HepG2 (cell line): Measurements from ENCODE around the gene HAGH. TPM values are rescaled to one million over a fixed set of nuclear protein-coding genes. Genes with fewer than 3 reads are reported as not detected.

Source experiments
- CEBPG ChIP-seq: IDR thresholded peaks from 2 replicates; pipeline ENCODE4 v1.6.1; 2016
- ETV6 ChIP-seq: sonication (generic); formaldehyde crosslinking; conservative IDR thresholded peaks from 2 replicates; pipeline ENCODE4 v1.4.0; 2020; ENCODE audit warnings: missing genetic modification reagents
- FLYWCH1 ChIP-seq: sonication (generic); formaldehyde crosslinking; IDR thresholded peaks from 2 replicates; pipeline ENCODE4 v1.8.1; 2023; ENCODE audit warnings: mild to moderate bottlenecking, missing genetic modification reagents
- FOXC1 ChIP-seq: sonication (generic); formaldehyde crosslinking; IDR thresholded peaks from 2 replicates; pipeline ENCODE4 v1.8.0; 2022; ENCODE audit warnings: mild to moderate bottlenecking, missing genetic modification reagents, borderline replicate concordance
- HDAC6 ChIP-seq: fragments of 200-600 bp; sonication (generic); IDR thresholded peaks from 2 replicates; pipeline ENCODE4 v1.7.0; 2017; ENCODE audit warnings: mild to moderate bottlenecking, antibody characterized with exemption, low read length, low read depth
- KAT2B ChIP-seq: fragments of 150-350 bp; IDR thresholded peaks from 2 replicates; pipeline ENCODE4 v1.6.1; 2014; ENCODE audit warnings: low read depth, low read length, borderline replicate concordance
- NAIF1 ChIP-seq: sonication (generic); formaldehyde crosslinking; IDR thresholded peaks from 2 replicates; pipeline ENCODE4 v1.5.0; 2020; ENCODE audit warnings: mild to moderate bottlenecking, missing genetic modification reagents, borderline replicate concordance
- NR2F2 ChIP-seq: IDR thresholded peaks from 2 replicates; pipeline ENCODE4 v1.6.1; 2012; ENCODE audit warnings: low read depth, inconsistent platforms, borderline replicate concordance
- PHB2 ChIP-seq: fragments of 450-650 bp; IDR thresholded peaks from 2 replicates; pipeline ENCODE4 v1.6.1; 2018; ENCODE audit not compliant: partially characterized antibody
- PREB ChIP-seq: sonication (generic); formaldehyde crosslinking; IDR thresholded peaks from 2 replicates; pipeline ENCODE4 v1.4.0; 2020; ENCODE audit warnings: missing genetic modification reagents
- SMARCE1 ChIP-seq: fragments of 450-650 bp; IDR thresholded peaks from 2 replicates; pipeline ENCODE4 v1.6.1; 2017; ENCODE audit warnings: borderline replicate concordance
- STAG1 ChIP-seq: sonication (generic); formaldehyde crosslinking; IDR thresholded peaks from 2 replicates; pipeline ENCODE4 v1.4.0; 2020; ENCODE audit warnings: missing genetic modification reagents
- TARDBP ChIP-seq: sonication (generic); formaldehyde crosslinking; IDR thresholded peaks from 2 replicates; pipeline ENCODE4 v1.8.0; 2022; ENCODE audit warnings: mild to moderate bottlenecking, missing genetic modification reagents
- ZBTB7B ChIP-seq: sonication (generic); formaldehyde crosslinking; IDR thresholded peaks from 2 replicates; pipeline ENCODE4 v1.4.0; 2020; ENCODE audit warnings: missing genetic modification reagents
- ZHX2 ChIP-seq, 2 experiments: sonication (generic) in 1 of 2; formaldehyde crosslinking in 1 of 2; IDR thresholded peaks; 2 replicates each; pipeline versions ENCODE4 v1.6.1 to v1.9.0; 2014 to 2022; ENCODE audit warnings: antibody characterized with exemption in 1 of 2, borderline replicate concordance in 1 of 2, inconsistent platforms in 1 of 2, low read depth in 1 of 2, missing genetic modification reagents in 1 of 2
- ZNF510 ChIP-seq: sonication (generic); formaldehyde crosslinking; IDR thresholded peaks from 2 replicates; pipeline ENCODE4 v1.4.0; 2020; ENCODE audit warnings: low read depth, mild to moderate bottlenecking, missing genetic modification reagents
- ZNF567 ChIP-seq: sonication (generic); formaldehyde crosslinking; IDR thresholded peaks from 2 replicates; pipeline ENCODE4 v1.8.1; 2023; ENCODE audit warnings: mild to moderate bottlenecking, missing genetic modification reagents, borderline replicate concordance
- ZNF749 ChIP-seq: sonication (generic); formaldehyde crosslinking; IDR thresholded peaks from 2 replicates; pipeline ENCODE4 v1.8.0; 2022; ENCODE audit warnings: mild to moderate bottlenecking, missing genetic modification reagents, moderate library complexity, borderline replicate concordance
- ZNF891 ChIP-seq: sonication (generic); formaldehyde crosslinking; IDR thresholded peaks from 2 replicates; pipeline ENCODE4 v1.5.0; 2020; ENCODE audit warnings: mild to moderate bottlenecking, missing genetic modification reagents
- polyA plus RNA-seq, 8 experiments: library from polyadenylated mRNA; depleted of rRNA in 3 of 8; stranded (reverse) in 7 of 8; unstranded in 1 of 8; fragments of >200 nt; fragmentation: Illumina TruSeq in 4 of 8; extraction: Trizol in 4 of 8; gene quantifications; 2 replicates each; pipeline versions ENCODE4 v1.2.1 to v1.2.3, GENCODE V29; 2011 to 2016; ENCODE audit warnings: low read depth in 4 of 8, missing spikeins in 1 of 8, mixed read lengths in 1 of 8; ENCODE audit not compliant: insufficient read depth in 1 of 8
- total RNA-seq, 5 experiments: library from RNA; depleted of rRNA; stranded (reverse); fragments of >200 nt; fragmentation: Illumina TruSeq; extraction: Trizol; gene quantifications; 2 replicates each; pipeline ENCODE4 v1.2.3, GENCODE V29; 2016; ENCODE audit warnings: low read depth in 1 of 5
- TF ChIP-seq, protein P1 (sequence below): sonication (generic); formaldehyde crosslinking; IDR thresholded peaks from 2 replicates; pipeline ENCODE4 v1.8.1; 2023; ENCODE audit warnings: mild to moderate bottlenecking, missing genetic modification reagents
- TF ChIP-seq, protein P2 (sequence below): sonication (generic); formaldehyde crosslinking; IDR thresholded peaks from 2 replicates; pipeline ENCODE4 v1.4.0; 2020; ENCODE audit warnings: missing genetic modification reagents

The HAGH gene
- total and polyA plus RNA-seq, 2 of the 13 experiments (the other 11 are each of a cell fraction or from before 2014, with no cell fraction given): 70.4 to 95.4 TPM

GRCh38 chr16:1812732-1813163 is 13.9 kb downstream of the HAGH start (continued):
- TF ChIP-seq CEBPG (CRISPR knock-in tag): 0 out of 2 replicates have a peak, but pooled peaks have one; percentile 19
- TF ChIP-seq TARDBP (CRISPR knock-in tag): no peak
- no peak for TF ChIP-seq ZNF510 (CRISPR knock-in tag)
- 0 out of 2 replicates have a peak, but pooled peaks have one; percentile 37 for TF ChIP-seq ZNF891 (CRISPR knock-in tag)
- TF ChIP-seq STAG1: peak; percentile 88
- no peak for TF ChIP-seq ZNF567 (CRISPR knock-in tag)
- TF ChIP-seq ZNF749 (CRISPR knock-in tag): no peak
- TF ChIP-seq PHB2: no peak
- TF ChIP-seq, protein P1, sequence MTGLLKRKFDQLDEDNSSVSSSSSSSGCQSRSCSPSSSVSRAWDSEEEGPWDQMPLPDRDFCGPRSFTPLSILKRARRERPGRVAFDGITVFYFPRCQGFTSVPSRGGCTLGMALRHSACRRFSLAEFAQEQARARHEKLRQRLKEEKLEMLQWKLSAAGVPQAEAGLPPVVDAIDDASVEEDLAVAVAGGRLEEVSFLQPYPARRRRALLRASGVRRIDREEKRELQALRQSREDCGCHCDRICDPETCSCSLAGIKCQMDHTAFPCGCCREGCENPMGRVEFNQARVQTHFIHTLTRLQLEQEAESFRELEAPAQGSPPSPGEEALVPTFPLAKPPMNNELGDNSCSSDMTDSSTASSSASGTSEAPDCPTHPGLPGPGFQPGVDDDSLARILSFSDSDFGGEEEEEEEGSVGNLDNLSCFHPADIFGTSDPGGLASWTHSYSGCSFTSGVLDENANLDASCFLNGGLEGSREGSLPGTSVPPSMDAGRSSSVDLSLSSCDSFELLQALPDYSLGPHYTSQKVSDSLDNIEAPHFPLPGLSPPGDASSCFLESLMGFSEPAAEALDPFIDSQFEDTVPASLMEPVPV (CRISPR knock-in tag): no peak
- TF ChIP-seq ZBTB7B (CRISPR knock-in tag): no peak
- no peak for TF ChIP-seq FOXC1 (CRISPR knock-in tag)
- TF ChIP-seq KAT2B: no peak
- TF ChIP-seq PREB (CRISPR knock-in tag): no peak
- no peak for TF ChIP-seq ETV6
- no peak for TF ChIP-seq SMARCE1
- no peak for TF ChIP-seq NAIF1
- TF ChIP-seq ZHX2 (IDR thresholded peaks at IDR 0.05; ENCODE audit: low read depth): no peak
- no peak for TF ChIP-seq ZHX2 (CRISPR knock-in tag; IDR thresholded peaks at IDR 0.05; ENCODE audit: borderline replicate concordance)
- no peak for TF ChIP-seq NR2F2
- TF ChIP-seq, protein P2, sequence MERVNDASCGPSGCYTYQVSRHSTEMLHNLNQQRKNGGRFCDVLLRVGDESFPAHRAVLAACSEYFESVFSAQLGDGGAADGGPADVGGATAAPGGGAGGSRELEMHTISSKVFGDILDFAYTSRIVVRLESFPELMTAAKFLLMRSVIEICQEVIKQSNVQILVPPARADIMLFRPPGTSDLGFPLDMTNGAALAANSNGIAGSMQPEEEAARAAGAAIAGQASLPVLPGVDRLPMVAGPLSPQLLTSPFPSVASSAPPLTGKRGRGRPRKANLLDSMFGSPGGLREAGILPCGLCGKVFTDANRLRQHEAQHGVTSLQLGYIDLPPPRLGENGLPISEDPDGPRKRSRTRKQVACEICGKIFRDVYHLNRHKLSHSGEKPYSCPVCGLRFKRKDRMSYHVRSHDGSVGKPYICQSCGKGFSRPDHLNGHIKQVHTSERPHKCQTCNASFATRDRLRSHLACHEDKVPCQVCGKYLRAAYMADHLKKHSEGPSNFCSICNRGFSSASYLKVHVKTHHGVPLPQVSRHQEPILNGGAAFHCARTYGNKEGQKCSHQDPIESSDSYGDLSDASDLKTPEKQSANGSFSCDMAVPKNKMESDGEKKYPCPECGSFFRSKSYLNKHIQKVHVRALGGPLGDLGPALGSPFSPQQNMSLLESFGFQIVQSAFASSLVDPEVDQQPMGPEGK (CRISPR knock-in tag): peak; percentile 61
- no peak for TF ChIP-seq FLYWCH1 (CRISPR knock-in tag)
- no peak for TF ChIP-seq HDAC6
